ENCODE measurements around the gene RASSF8. TPM values are rescaled to one million over a fixed set of nuclear protein-coding genes. Genes with fewer than 3 reads are reported as not detected.

RASSF8 gene
- total and polyA plus RNA-seq, 2 of the 8 experiments (the other 6 are each of a cell fraction or from before 2014, with no cell fraction given): 6.4 to 46.7 TPM

GRCh38 chr12:26113853-26114719 is 155.6 kb downstream of the RASSF8 start:
- Histone ChIP-seq H3K36me3 (ENCODE audit: control insufficient read depth in 2 of 4, insufficient read depth in 4 of 4, low read length in 3 of 4) (no peaks in the 10 kb centered on the region), H3K79me1 (ENCODE audit: low read depth, low read length) (no peaks in the 10 kb centered on the region), H3K4me1 (replicated peaks in 1 of 4; ENCODE audit: control insufficient read depth in 3 of 4, insufficient read depth in 4 of 4, low read length in 3 of 4) (peaks cover 0 to 15% (median 14%) of the 10 kb centered on the region in 4 experiments; a peak in 4 of 7 replicates), H4K5ac (ENCODE audit: insufficient read length, low read depth, low read length) (peak overlapping the region; percentile 32), H4K8ac (ENCODE audit: extremely low read depth, insufficient read depth, low read length) (peak overlapping the region; percentile 93), H3K56ac (replicated peaks; ENCODE audit: insufficient read length, low read depth, low read length) (no peak overlapping the region), H2BK5ac (ENCODE audit: low read depth, low read length) (peak overlapping the region; percentile 9; the same call in 1 of the 2 replicates), H3K18ac (ENCODE audit: extremely low read depth, low read length) (peak overlapping the region; percentile 26; the same call in 1 of the 2 replicates), H3K9me3 (ENCODE audit: insufficient read depth in 2 of 2, low read depth in 1 of 2, low read length in 1 of 2) (no peaks in the 10 kb centered on the region), H3K4ac (replicated peaks; ENCODE audit: insufficient read length, low read depth, low read length) (no peak overlapping the region), H3K79me2 (ENCODE audit: control insufficient read depth in 1 of 2, insufficient read depth in 2 of 2, low read length in 2 of 2) (no peaks in the 10 kb centered on the region), H3K4me2 (ENCODE audit: insufficient read depth in 1 of 2, low read depth in 2 of 2, low read length in 2 of 2) (peak overlapping the region; percentile 61 to 84), H4K20me1 (replicated peaks in 1 of 2; ENCODE audit: control insufficient read depth in 1 of 2, insufficient read depth in 2 of 2, low read length in 2 of 2) (no peaks in the 10 kb centered on the region), H3K23me2 (ENCODE audit: low read depth, low read length) (peaks cover 2% of the 10 kb centered on the region; the same call in 1 of the 2 replicates), H3K14ac (ENCODE audit: insufficient read length) (no peak overlapping the region), H2AFZ (ENCODE audit: low read length) (no peak overlapping the region; the same call in 1 of the 2 replicates), H3K27ac (ENCODE audit: low read depth, low read length) (peak overlapping the region; percentile 65; the same call in 1 of the 2 replicates), H2BK120ac (replicated peaks; ENCODE audit: low read depth, low read length) (no peak overlapping the region), H4K91ac (replicated peaks; ENCODE audit: insufficient read length, low read length) (no peak overlapping the region), H2BK15ac (ENCODE audit: low read length) (no peak overlapping the region), H3K9ac (replicated peaks in 1 of 4; ENCODE audit: extremely low read depth in 1 of 4, low read depth in 3 of 4, low read length in 3 of 4) (peak overlapping the region; percentile 3 to 68 (median 48); a peak in 6 of 7 replicates), H3K27me3 (replicated peaks in 1 of 4; ENCODE audit: control insufficient read depth in 3 of 4, extremely low read depth in 1 of 4, insufficient read depth in 3 of 4, low read length in 3 of 4) (peaks cover 0 to 16% (median 15%) of the 10 kb centered on the region in 4 experiments; a peak in 6 of 7 replicates), H3K23ac (ENCODE audit: insufficient read length) (no peak overlapping the region), H2BK12ac (ENCODE audit: low read depth, low read length) (no peak overlapping the region; the same call in 1 of the 2 replicates), H2AK5ac (ENCODE audit: low read depth, low read length) (no peak overlapping the region), H2BK20ac (ENCODE audit: low read length) (no peak overlapping the region), H3K4me3 (ENCODE audit: extremely low read depth in 1 of 4, insufficient read depth in 2 of 4, low read depth in 3 of 4, low read length in 4 of 4) (peak overlapping the region; percentile 42 to 78 (median 54))
- no peak for FAIRE-seq
- DNase-seq (ENCODE audit: low read depth in 1 of 2, low spot score in 2 of 2): peak; percentile 63 to 89
- POLR2A ChIA-PET (ENCODE audit: partially characterized antibody): interaction anchor here (0.7 to 4.5 kb wide), 2 partner anchors 10 to 250 kb away, joined by 3 to 42 read pairs; partner anchors contain the start of gene BHLHE41
- CTCF ChIA-PET (ENCODE audit: partially characterized antibody): interaction anchor here (1.3 to 1.7 kb wide), 4 partner anchors 9 to 227 kb away, joined by 3 to 5 read pairs (median 4); no protein-coding TSS in a partner anchor
- 5% methylated on average over 35 of the region's 72 CpGs; no CpG with 5 or more reads in 1 of the 2 experiments for WGBS, 2 experiments (ENCODE audit: extremely low coverage in 1 of 2, insufficient coverage in 1 of 2, insufficient read length in 1 of 2, insufficient replicate concordance in 2 of 2, low coverage in 1 of 2, low lambda C conversion rate in 2 of 2, missing lambda C conversion rate in 1 of 2)
- no peak for TF ChIP-seq CBX8 (IDR thresholded peaks at IDR 0.05; ENCODE audit: borderline replicate concordance, low read depth, low read length)
- TF ChIP-seq SIRT6 (IDR thresholded peaks at IDR 0.05; ENCODE audit: low read length): no peak
- TF ChIP-seq E2F6 (IDR thresholded peaks at IDR 0.05): peak; percentile 83
- TF ChIP-seq TAF1 (IDR thresholded peaks at IDR 0.05; ENCODE audit: low read depth, low read length): no peak; the same call in 1 of the 2 replicates
- peak; percentile 86 for TF ChIP-seq ATF3 (IDR thresholded peaks at IDR 0.05; ENCODE audit: insufficient read depth, low read depth, low read length)
- peak in 1 of 2 experiments; percentile 51; a peak in 1 of 4 replicates for TF ChIP-seq HDAC2 (IDR thresholded peaks at IDR 0.05; ENCODE audit: borderline replicate concordance in 1 of 2, low read depth in 2 of 2, low read length in 2 of 2)
- peak; percentile 28; the same call in 1 of the 2 replicates for TF ChIP-seq SUZ12 (IDR thresholded peaks at IDR 0.05; ENCODE audit: low read length)
- TF ChIP-seq CHD1 (IDR thresholded peaks at IDR 0.05; ENCODE audit: low read depth, low read length): no peak
- TF ChIP-seq EGR1 (IDR thresholded peaks at IDR 0.05; ENCODE audit: borderline replicate concordance, low read depth, low read length): no peak
